Muscle of arm (tissue), 12 donors: ENCODE results near the gene PDGFA. TPM values are rescaled to one million over a fixed set of nuclear protein-coding genes. Genes with fewer than 3 reads are reported as not detected.

ENCODE experiments used
- DNase-seq: peaks from one replicate; pipeline ENCODE4 v3.0.0-alpha.2; 2013
- polyA plus RNA-seq, 12 donors: library from polyadenylated mRNA; unstranded; fragments of 120-200 nt; gene quantifications; one replicate each; pipeline ENCODE4 v1.2.1, GENCODE V29; 2013; ENCODE audit not compliant: insufficient read length in 12 of 12

The PDGFA gene
- polyA plus RNA-seq, 12 donors = 22.4 to 696 (median 34.8) TPM

GRCh38 chr7:492714-493065, 27.0 kb downstream of the PDGFA start:
- no peak for DNase-seq

- no peak for DNase-seq
These were observed 27.5 kb downstream of the PDGFA start for GRCh38 chr7:491958-492713.

- no peak for DNase-seq
These were observed 28.2 kb downstream of the PDGFA start for GRCh38 chr7:491292-491957.

- no peak for DNase-seq
These were observed 29.0 kb downstream of the PDGFA start for GRCh38 chr7:490461-491291.

GRCh38 chr7:489876-490275, 29.8 kb downstream of the PDGFA start:
- DNase-seq = no peak

GRCh38 chr7:486216-486743, 33.4 kb downstream of the PDGFA start:
- DNase-seq = no peak

GRCh38 chr7:485188-486081, 34.2 kb downstream of the PDGFA start:
- no peak for DNase-seq

GRCh38 chr7:484356-485101, 35.1 kb downstream of the PDGFA start:
- DNase-seq = no peak

- DNase-seq = no peak
These were observed 35.8 kb downstream of the PDGFA start for GRCh38 chr7:483656-484355.

- no peak for DNase-seq
These were observed 37.0 kb downstream of the PDGFA start for GRCh38 chr7:482521-483083.

GRCh38 chr7:481219-481930, 38.3 kb downstream of the PDGFA start:
- DNase-seq = no peak

GRCh38 chr7:480531-481218, 39.0 kb downstream of the PDGFA start:
- DNase-seq = no peak

GRCh38 chr7:479948-480499, 39.6 kb downstream of the PDGFA start:
- no peak for DNase-seq

- DNase-seq = no peak
These were observed 40.3 kb downstream of the PDGFA start for GRCh38 chr7:479115-479947.

- no peak for DNase-seq
These were observed 41.9 kb downstream of the PDGFA start for GRCh38 chr7:477626-478220.

- no peak for DNase-seq
These were observed 42.8 kb downstream of the PDGFA start for GRCh38 chr7:476736-477360.
